MM.1S (cell line): Measurements from ENCODE around the gene DCTN1.

ENCODE experiments used
- DNase-seq: peaks from one replicate; pipeline ENCODE4 v3.0.0-alpha.2; 2015
- H2AFZ ChIP-seq: fragments of 300-600 bp; sonication (generic); 2 replicates; pipeline ENCODE4 v1.6.0; 2016; ENCODE audit warnings: antibody characterized with exemption, low read length
- H3F3A ChIP-seq: fragments of 300-600 bp; sonication (generic); 2 replicates; pipeline ENCODE4 v1.6.1; 2016; ENCODE audit warnings: mild to moderate bottlenecking, antibody characterized with exemption, low read length, moderate library complexity, mixed read lengths; ENCODE audit not compliant: insufficient read depth
- H3K27ac ChIP-seq: fragments of 300-600 bp; sonication (generic); 2 replicates; pipeline ENCODE4 v1.5.1; 2016; ENCODE audit warnings: mild to moderate bottlenecking, low read length
- H3K27me3 ChIP-seq: fragments of 300-600 bp; sonication (generic); replicated peaks from 2 replicates; pipeline ENCODE4 v1.6.0; 2016; ENCODE audit warnings: low read length; ENCODE audit not compliant: insufficient read depth
- H3K36me3 ChIP-seq: fragments of 300-600 bp; sonication (generic); replicated peaks from 2 replicates; pipeline ENCODE4 v1.6.1; 2016; ENCODE audit warnings: mild to moderate bottlenecking, low read length, mixed read lengths; ENCODE audit not compliant: insufficient read depth
- H3K4me1 ChIP-seq: fragments of 300-600 bp; sonication (generic); 2 replicates; pipeline ENCODE4 v1.6.1; 2016; ENCODE audit warnings: low read length, mixed read lengths
- H3K4me2 ChIP-seq: fragments of 300-600 bp; sonication (generic); 2 replicates; pipeline ENCODE4 v1.6.0; 2016; ENCODE audit warnings: low read depth, low read length
- H3K4me3 ChIP-seq: fragments of 300-600 bp; sonication (generic); 2 replicates; pipeline ENCODE4 v1.5.1; 2016; ENCODE audit warnings: low read length, mixed read lengths
- H3K79me2 ChIP-seq: fragments of 300-600 bp; sonication (generic); 2 replicates; pipeline ENCODE4 v1.6.1; 2016; ENCODE audit warnings: mixed run types, low read length, mixed read lengths
- H3K9ac ChIP-seq: fragments of 300-600 bp; sonication (generic); 2 replicates; pipeline ENCODE4 v1.6.1; 2016; ENCODE audit warnings: low read length, mixed read lengths
- H3K9me2 ChIP-seq: fragments of 300-600 bp; sonication (generic); replicated peaks from 2 replicates; pipeline ENCODE4 v1.6.1; 2016; ENCODE audit warnings: mild to moderate bottlenecking, low read length, mixed read lengths; ENCODE audit not compliant: insufficient read depth
- H3K9me3 ChIP-seq: fragments of 300-600 bp; sonication (generic); replicated peaks from 2 replicates; pipeline ENCODE4 v1.6.1; 2016; ENCODE audit warnings: mild to moderate bottlenecking, low read length, mixed read lengths; ENCODE audit not compliant: insufficient read depth
- H4K20me1 ChIP-seq: fragments of 300-600 bp; sonication (generic); 2 replicates; pipeline ENCODE4 v1.6.1; 2016; ENCODE audit warnings: mild to moderate bottlenecking, low read length, moderate library complexity, mixed read lengths; ENCODE audit not compliant: insufficient read depth
- CTCF ChIP-seq: fragments of 300-600 bp; sonication (generic); IDR thresholded peaks from 2 replicates; pipeline ENCODE4 v1.5.1; 2016; ENCODE audit warnings: antibody characterized with exemption, low read length, mixed read lengths
- EZH2 ChIP-seq: fragments of 300-600 bp; sonication (generic); optimal IDR thresholded peaks from 2 replicates; pipeline ENCODE3; 2017; ENCODE audit warnings: low read depth, mild to moderate bottlenecking, antibody characterized with exemption, low read length, mixed read lengths
- EZH2phosphoT487 ChIP-seq: fragments of 300-600 bp; sonication (generic); IDR thresholded peaks from 2 replicates; pipeline ENCODE4 v1.6.1; 2018; ENCODE audit warnings: antibody characterized with exemption, low read length

Gene DCTN1

GRCh38 chr2:74415762-74416395 lies 35.8 kb upstream of the DCTN1 start:
- Histone ChIP-seq H3K9me2 (no peaks in the 10 kb centered on the region), H3K9me3 (no peaks in the 10 kb centered on the region), H4K20me1 (no peaks in the 10 kb centered on the region), H3K27ac (no peak overlapping the region), H2AFZ (0 out of 2 replicates have a peak overlapping the region, but pooled peaks have one; percentile 69), H3K4me1 (peaks cover 26% of the 10 kb centered on the region), H3K4me3 (no peak overlapping the region), H3K9ac (no peak overlapping the region), H3K79me2 (no peaks in the 10 kb centered on the region), H3K4me2 (peak overlapping the region; percentile 71; the same call in 1 of the 2 replicates), H3K36me3 (no peaks in the 10 kb centered on the region), H3F3A (no peaks in the 10 kb centered on the region), H3K27me3 (no peaks in the 10 kb centered on the region)
- no peak for DNase-seq
- TF ChIP-seq CTCF, result no peak
- no peak for TF ChIP-seq EZH2
- no peak for TF ChIP-seq EZH2phosphoT487

GRCh38 chr2:74414881-74415761 lies 35.0 kb upstream of the DCTN1 start:
- Histone ChIP-seq H3K4me2 (peak overlapping the region; percentile 71; the same call in 1 of the 2 replicates), H3K9ac (no peak overlapping the region), H3K27me3 (no peaks in the 10 kb centered on the region), H3K36me3 (no peaks in the 10 kb centered on the region), H3K79me2 (no peaks in the 10 kb centered on the region), H3F3A (no peaks in the 10 kb centered on the region), H3K9me3 (no peaks in the 10 kb centered on the region), H3K9me2 (no peaks in the 10 kb centered on the region), H2AFZ (peak overlapping the region; percentile 69; the same call in 1 of the 2 replicates), H3K4me3 (peak overlapping the region; percentile 50), H3K27ac (no peak overlapping the region), H4K20me1 (no peaks in the 10 kb centered on the region), H3K4me1 (peaks cover 24% of the 10 kb centered on the region)
- DNase-seq, result no peak
- no peak for TF ChIP-seq CTCF
- no peak for TF ChIP-seq EZH2
- no peak for TF ChIP-seq EZH2phosphoT487

- Histone ChIP-seq H3K4me1 (peaks cover 21% of the 10 kb centered on the region), H3K27me3 (no peaks in the 10 kb centered on the region), H3K4me3 (peak overlapping the region; percentile 50), H3F3A (no peaks in the 10 kb centered on the region), H3K36me3 (no peaks in the 10 kb centered on the region), H3K9me2 (no peaks in the 10 kb centered on the region), H3K4me2 (peak overlapping the region; percentile 71; the same call in 1 of the 2 replicates), H3K9me3 (no peaks in the 10 kb centered on the region), H3K27ac (no peak overlapping the region), H4K20me1 (no peaks in the 10 kb centered on the region), H2AFZ (0 out of 2 replicates have a peak overlapping the region, but pooled peaks have one; percentile 69), H3K79me2 (no peaks in the 10 kb centered on the region), H3K9ac (no peak overlapping the region)
- no peak for TF ChIP-seq EZH2phosphoT487
- no peak for TF ChIP-seq EZH2
- TF ChIP-seq CTCF, result no peak
- DNase-seq, result no peak
Observed at GRCh38 chr2:74414441-74414840, 34.3 kb upstream of the DCTN1 start.
